ENCODE results near the gene TLE1.
A peak's percentile ranks its signal among the peaks of the same experiment; 100 is the strongest.

The TLE1 gene

DNA sequence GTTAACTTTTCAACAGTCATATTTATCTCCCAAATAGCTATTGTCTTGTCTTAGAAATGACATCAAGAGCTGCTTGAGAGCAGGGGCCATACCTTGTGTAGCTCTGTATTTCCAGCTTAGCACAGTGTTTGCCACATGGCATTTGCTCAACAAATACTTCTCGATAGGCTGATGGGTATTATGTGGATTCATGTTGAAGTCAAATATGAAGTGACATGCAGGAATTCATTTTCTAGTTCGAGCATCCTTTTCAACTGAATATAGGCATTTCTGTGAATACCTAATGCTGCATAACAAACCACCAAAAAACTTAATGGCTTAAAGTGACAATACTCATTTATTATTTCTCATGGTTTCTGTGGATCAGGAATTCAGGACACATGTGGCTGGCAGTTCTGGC is 125.6 kb downstream of the TLE1 start:
- TF ChIP-seq JUND (IDR thresholded peaks at IDR 0.05; ENCODE audit: low read depth), result no peak
- DNase-seq (ENCODE audit: low read depth in 1 of 2, low spot score in 1 of 2), result no peak
- in situ Hi-C loops (cut with HindIII; ENCODE audit: low pct_unique_long_range_greater_than_20kb, low sequenced_read_pairs), result no loop called here

DNA sequence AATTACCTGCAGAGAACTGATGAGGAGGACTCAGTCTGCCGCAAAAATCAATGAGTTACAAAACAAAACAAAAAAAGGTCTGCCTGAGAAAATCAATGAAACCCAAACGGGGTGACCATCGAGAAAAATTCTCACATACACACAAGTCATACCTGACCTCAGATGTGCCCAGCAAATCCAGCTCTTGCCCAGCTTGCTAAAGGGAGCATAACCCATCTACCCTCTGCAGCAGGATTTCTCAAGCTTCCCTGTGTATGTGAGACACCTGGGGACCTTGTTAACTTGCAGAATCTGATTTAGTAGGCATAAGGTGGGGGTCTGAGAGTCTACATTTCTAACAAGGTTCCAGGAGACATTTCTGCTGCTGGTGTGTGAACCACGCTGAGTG is 126.3 kb downstream of the TLE1 start:
- no peak for TF ChIP-seq JUND (IDR thresholded peaks at IDR 0.05; ENCODE audit: low read depth)
- in situ Hi-C loops (cut with HindIII; ENCODE audit: low pct_unique_long_range_greater_than_20kb, low sequenced_read_pairs), result no loop called here
- DNase-seq (ENCODE audit: low read depth in 1 of 2, low spot score in 1 of 2), result no peak

- in situ Hi-C loops (cut with HindIII; ENCODE audit: low pct_unique_long_range_greater_than_20kb, low sequenced_read_pairs), result no loop called here
- DNase-seq (ENCODE audit: low read depth in 1 of 2, low spot score in 1 of 2), result no peak
- no peak for TF ChIP-seq JUND (IDR thresholded peaks at IDR 0.05; ENCODE audit: low read depth)
These were observed 126.9 kb downstream of the TLE1 start for GRCh38 chr9:81562231-81563019.

- in situ Hi-C loops (cut with HindIII; ENCODE audit: low pct_unique_long_range_greater_than_20kb, low sequenced_read_pairs), result no loop called here
- no peak for TF ChIP-seq JUND (IDR thresholded peaks at IDR 0.05; ENCODE audit: low read depth)
These were observed 128.3 kb downstream of the TLE1 start for GRCh38 chr9:81560851-81561732.

DNA sequence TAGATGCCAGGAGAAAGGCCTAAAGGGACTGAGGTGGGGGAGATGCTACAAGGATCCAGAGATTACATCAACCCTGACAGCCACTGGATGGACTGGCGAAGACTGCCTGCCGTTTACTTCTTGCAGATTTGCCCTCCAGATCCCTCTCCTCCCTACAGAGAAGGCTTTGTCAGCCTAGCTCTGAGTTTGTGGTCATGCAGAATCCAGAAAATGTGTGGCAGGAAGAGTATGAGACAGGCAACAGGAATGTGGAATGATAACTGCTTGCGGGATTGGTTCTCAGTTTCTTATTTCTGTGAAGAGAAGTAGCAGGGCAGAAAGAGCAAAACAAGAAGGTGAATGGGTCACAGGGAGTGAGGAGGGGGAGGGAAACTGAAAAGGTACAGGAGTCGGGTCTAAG is 129.6 kb downstream of the TLE1 start:
- no peak for TF ChIP-seq JUND (IDR thresholded peaks at IDR 0.05; ENCODE audit: low read depth)
- DNase-seq (ENCODE audit: low read depth in 1 of 2, low spot score in 1 of 2), result peak in 1 of 2 experiments; percentile 65
- in situ Hi-C loops (cut with HindIII; ENCODE audit: low pct_unique_long_range_greater_than_20kb, low sequenced_read_pairs), result no loop called here

More at GRCh38 chr9:81560851-81561732, 128.3 kb downstream of the TLE1 start:
- no peak for DNase-seq (ENCODE audit: low read depth in 1 of 2, low spot score in 1 of 2)

DNA sequence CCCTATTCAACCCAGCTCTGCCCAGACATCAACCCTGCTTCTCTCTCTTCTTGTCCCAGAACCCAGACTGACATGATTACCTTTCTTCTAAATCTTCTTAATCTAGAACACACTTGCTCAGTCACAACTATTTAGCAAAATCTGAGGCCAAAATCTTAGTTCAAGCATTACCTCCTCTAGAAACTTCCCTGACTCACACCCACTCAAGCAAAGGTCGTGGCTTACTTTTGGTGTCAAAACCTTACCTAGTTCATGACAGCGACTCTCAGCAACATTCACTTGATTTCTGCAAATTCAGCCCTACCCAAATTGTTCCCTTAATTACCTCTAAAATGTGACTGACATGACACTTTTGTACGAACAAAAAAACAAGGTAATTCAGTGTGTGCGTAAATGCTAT is 130.2 kb downstream of the TLE1 start:
- TF ChIP-seq JUND (IDR thresholded peaks at IDR 0.05; ENCODE audit: low read depth), result no peak
- no peak for DNase-seq (ENCODE audit: low read depth in 1 of 2, low spot score in 1 of 2)
- in situ Hi-C loops (cut with HindIII; ENCODE audit: low pct_unique_long_range_greater_than_20kb, low sequenced_read_pairs), result no loop called here

GRCh38 chr9:81558091-81558830 is 131.1 kb downstream of the TLE1 start:
- no peak for TF ChIP-seq JUND (IDR thresholded peaks at IDR 0.05; ENCODE audit: low read depth)
- DNase-seq (ENCODE audit: low read depth in 1 of 2, low spot score in 1 of 2), result no peak
- in situ Hi-C loops (cut with HindIII; ENCODE audit: low pct_unique_long_range_greater_than_20kb, low sequenced_read_pairs), result no loop called here

- in situ Hi-C loops (cut with HindIII; ENCODE audit: low pct_unique_long_range_greater_than_20kb, low sequenced_read_pairs), result no loop called here
- no peak for DNase-seq (ENCODE audit: low read depth in 1 of 2, low spot score in 1 of 2)
- TF ChIP-seq JUND (IDR thresholded peaks at IDR 0.05; ENCODE audit: low read depth), result no peak
These were observed 131.8 kb downstream of the TLE1 start for GRCh38 chr9:81557452-81558090.

DNA sequence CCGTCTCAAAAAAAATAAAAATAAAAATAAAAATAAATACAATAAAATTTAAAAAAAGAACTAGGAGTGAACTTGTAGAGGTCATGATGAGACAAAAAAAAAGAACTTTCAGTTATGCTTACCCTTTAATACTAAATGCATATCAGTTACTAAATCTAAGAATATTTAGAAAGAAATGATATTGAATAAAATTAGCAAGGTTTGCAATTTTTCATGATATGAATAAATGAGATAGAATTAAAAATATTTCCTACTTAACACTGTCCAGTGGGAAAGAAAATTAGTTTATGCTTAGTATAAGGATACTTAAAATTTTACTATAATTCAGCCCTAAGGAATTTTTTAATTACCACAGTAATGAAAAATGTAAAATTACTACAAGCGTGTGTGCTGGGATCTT is 132.4 kb downstream of the TLE1 start:
- no peak for TF ChIP-seq JUND (IDR thresholded peaks at IDR 0.05; ENCODE audit: low read depth)
- in situ Hi-C loops (cut with HindIII; ENCODE audit: low pct_unique_long_range_greater_than_20kb, low sequenced_read_pairs), result no loop called here
- DNase-seq (ENCODE audit: low read depth in 1 of 2, low spot score in 1 of 2), result no peak

DNA sequence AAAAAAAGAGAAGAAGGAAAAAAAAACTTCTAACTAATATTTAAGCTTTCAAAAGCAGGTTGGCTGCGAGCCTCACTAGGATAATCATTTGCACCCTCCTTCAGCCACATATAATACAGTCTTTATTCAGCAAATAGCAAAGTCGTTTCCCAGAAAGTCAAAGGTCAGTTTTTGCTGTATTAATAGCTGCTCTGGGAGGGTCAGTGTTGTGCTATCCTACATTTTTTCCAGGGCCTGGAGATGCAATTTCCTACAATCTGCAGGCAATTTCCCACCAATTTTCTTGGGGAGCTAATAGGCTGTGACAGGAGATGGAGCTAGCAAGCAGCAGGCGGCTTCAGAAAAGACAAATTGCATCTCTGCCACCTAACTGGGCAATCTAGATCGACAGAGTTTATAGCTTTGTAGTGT is 136.8 kb downstream of the TLE1 start:
- no peak for DNase-seq (ENCODE audit: low read depth in 1 of 2, low spot score in 1 of 2)
- no peak for TF ChIP-seq JUND (IDR thresholded peaks at IDR 0.05; ENCODE audit: low read depth)
- in situ Hi-C loops (cut with HindIII; ENCODE audit: low pct_unique_long_range_greater_than_20kb, low sequenced_read_pairs), result no loop called here

- in situ Hi-C loops (cut with HindIII; ENCODE audit: low pct_unique_long_range_greater_than_20kb, low sequenced_read_pairs), result no loop called here
- DNase-seq (ENCODE audit: low read depth in 1 of 2, low spot score in 1 of 2), result no peak
- TF ChIP-seq JUND (IDR thresholded peaks at IDR 0.05; ENCODE audit: low read depth), result no peak
These were observed 139.2 kb downstream of the TLE1 start for GRCh38 chr9:81550207-81550583.

DNA sequence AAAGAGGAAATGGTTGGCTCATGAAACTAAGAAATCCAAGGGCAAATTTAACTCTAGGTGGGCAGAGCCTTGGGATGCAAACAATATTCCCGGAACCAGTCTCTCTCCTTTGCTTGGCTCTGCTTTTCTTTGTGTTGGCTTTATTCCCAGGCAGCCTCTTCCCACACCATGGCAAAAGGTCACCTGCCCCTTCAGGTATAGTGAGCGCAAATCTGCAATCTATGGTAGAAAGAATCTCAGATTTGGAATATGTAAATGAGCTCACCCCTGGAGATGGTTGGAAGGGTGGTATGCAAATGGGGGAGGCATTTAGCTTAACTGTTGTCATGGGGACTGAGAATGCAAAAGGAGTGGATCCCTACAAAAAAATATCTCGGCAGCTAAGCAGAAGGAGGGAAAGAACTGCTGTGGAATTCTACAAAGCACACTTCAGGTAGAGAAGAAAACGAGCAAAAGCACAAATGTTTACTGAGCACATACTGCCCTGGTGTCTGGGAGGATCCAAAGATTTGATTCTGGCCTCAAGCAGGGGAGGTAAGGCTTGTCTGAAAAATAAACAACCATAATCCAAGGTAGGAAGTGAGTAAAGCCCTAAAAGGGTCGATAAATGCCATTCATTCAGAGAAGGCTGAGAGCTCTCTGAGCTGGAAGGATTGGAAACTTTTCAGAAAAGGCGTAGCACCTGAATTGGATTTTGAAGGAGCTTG is 139.7 kb downstream of the TLE1 start:
- in situ Hi-C loops (cut with HindIII; ENCODE audit: low pct_unique_long_range_greater_than_20kb, low sequenced_read_pairs), result no loop called here
- TF ChIP-seq JUND (IDR thresholded peaks at IDR 0.05; ENCODE audit: low read depth), result no peak
- peak in 1 of 2 experiments; percentile 48 for DNase-seq (ENCODE audit: low read depth in 1 of 2, low spot score in 1 of 2)
